HG03442 (cell line): ENCODE data around the gene STARD9.
"Not testable (repeated sequence)": the region's sequence is repeated elsewhere in the genome, so short reads cannot be mapped to it uniquely, and the experiment has no call there.

ENCODE experiments used
- ATAC-seq: cut with Tn5 transposase; IDR thresholded peaks from one replicate; pipeline ENCODE4 v1.9.1; 2021; ENCODE audit warnings: mild to moderate bottlenecking, moderate library complexity; ENCODE audit not compliant: unreplicated experiment

Gene STARD9

DNA sequence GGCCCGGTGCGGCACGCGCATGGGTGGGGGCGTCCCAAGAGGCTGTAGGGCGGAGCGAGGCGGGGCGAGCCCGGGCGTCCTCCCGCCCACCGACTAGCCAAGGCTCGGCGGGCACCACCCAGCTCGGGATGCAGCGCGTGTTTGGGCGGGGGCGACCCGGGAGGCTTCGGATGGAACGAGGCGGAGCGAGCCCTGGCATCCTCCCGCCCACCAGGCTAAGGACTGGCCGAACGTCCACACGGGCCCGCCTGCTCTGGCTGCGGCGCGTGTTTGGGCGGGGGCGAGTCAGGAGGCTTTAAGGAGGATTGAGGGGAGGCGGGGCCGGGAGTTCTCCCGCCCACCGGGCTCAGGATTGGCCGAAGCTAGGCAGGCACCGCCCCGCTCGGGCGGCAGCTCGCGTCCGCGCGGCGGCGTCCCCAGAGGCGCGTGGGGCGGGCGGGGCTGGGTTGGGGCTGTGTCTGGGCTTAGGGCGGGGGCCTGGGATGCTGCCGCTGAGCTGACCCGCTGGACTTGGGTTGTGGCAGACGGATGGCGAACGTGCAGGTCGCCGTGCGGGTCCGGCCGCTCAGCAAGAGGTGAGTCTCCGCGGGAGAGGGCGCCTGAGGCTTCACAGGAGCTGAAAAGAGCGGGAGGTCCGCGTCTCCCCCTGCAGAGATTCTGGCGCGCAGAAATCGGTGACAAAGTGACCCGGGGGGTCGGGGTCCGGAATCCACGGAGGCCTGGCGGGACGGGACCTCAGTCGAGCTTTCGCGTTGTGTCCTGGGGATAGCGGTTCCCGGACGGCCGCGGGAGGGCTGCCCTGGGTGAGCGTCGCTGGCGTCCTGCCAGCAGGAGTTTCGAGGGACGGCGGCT is at the start of gene STARD9:
Gene STARD9, plus strand, starts transcription at position 419 of the 852 bp plus-strand sequence. Its CDS starts 110 bp downstream, at position 529.
- peak; percentile 91 for ATAC-seq

DNA sequence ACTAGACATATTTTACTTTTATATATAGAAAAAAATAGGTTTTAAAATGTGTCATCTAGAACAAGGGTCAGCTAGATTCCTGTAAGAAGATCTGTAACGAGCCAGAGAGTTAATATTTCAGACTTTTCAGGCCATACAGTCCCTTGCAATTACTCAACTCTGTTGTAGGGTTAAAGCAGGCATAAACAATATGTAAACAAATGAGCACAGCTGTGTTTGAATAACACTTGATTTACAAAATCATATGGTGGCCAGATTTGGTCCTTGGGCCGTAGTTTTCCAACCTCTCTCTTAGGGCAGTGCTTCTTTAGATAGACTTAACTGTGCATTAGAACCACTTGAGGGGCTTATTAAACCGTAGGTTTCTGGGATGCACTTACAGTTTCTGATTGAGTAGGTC is 46.4 kb upstream of the STARD9 start:
- no peak for ATAC-seq

DNA sequence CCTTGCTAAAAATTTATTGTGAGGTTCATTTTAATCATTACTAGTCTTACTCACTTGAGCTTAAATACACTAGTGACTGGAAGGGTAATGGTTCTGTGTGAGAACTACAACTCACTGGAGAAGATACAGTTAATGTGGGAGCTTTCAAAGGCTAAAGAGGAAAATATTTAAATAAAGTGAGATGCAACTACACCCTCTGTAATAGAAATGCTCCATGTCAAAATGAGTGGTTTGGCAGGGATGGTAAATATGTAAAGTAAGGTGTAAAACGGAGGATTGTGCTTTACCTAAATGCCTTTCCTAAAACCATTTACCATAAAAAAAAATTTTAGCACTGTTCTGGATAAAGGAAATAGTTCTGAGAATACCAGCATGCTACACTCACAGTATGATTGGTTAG is 42.2 kb upstream of the STARD9 start:
- no peak for ATAC-seq

DNA sequence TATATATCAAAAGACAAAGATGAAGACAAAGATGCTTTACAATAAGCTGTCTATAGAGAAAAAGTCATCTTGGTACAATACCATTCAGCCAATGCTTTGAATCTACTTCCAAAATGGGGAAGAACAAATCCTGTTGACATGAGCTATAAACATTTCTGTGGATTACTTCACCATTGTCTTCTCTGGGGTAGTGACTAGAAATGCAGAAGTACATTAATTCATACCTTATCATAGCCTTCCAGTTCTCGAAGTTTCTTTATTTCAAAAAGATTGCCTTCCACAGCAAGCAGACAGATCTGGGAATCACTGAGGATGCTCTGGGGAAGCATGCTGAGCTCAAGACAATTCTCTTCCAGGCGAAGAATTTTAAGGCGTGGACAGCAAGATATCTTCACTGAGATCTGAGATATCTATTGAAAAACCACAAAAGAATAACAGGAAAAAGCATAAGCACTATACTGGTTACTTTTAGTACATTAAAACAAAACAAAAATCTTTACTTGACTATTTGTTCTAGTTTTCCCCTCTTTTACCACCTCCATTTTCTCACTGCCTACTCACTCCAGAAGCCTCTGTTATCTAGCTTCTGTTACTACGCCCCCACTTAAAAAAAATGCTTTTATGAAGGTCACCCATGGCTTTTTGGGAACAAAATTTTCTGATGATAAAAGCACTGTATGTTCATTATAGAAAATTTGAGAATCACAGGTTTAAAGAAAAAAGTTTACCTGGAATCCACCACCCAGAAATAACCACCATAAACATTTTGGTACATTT is 30.4 kb upstream of the STARD9 start:
- ATAC-seq, result no peak

DNA sequence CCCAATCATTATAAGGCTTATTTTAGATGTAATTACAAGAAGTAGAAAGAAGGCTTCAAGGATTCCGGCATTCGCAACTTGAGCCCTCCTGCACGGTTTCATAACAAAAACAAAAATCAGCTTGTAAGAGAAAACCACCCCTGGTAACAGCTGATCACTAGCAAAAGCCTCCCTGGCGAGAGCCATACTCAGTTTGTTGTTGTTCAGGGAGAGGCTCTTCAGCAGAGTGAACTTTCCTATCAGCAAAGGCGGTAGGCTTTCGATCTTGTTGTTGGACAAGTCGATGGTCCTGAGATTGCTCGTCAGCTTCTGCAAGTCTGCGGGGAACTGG is 27.5 kb upstream of the STARD9 start:
- peak; percentile 12 for ATAC-seq

DNA sequence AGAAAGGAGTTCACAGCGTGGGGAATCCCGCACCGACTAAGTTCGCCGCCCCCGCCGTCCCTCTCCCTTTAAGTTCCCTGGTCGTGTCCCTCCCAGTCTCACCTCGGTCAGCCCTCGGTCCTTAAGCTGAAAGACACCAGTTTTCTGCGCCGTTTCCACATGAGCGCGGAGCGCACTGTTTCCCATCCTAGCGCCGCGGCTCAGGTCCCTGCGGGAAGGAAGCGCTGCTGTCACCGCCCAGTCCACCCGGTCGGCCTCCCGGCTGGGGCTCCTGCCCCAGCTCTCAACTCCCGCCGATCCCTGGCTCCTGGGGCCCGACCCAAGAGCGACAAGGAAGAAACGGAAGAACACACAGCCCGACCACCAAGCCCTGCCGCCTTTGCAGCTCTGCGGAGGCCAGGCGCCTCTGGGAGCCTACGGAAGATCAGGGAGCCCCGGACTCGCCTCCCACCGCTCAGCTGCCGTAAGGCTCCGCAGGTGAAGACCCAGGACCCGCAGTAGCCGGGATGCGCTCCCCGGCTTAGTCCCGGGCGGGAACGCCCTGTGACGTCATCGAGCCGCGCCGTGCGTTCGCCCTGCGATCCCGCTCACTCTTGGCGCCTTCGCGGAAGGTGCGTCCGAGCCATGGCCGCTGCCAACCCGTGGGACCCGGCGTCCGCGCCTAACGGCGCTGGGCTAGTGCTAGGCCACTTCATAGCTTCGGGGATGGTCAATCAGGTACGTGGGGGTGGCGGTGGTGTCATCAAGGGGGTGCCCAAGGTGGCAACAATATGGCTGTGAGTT is 27.0 kb upstream of the STARD9 start, which contains the start of the genes HAUS2 and LRRC57:
Gene HAUS2, plus strand, starts transcription at position 590 of the 783 bp plus-strand sequence. Its CDS starts 35 bp downstream, at position 625.
Gene LRRC57, minus strand, starts transcription at position 545 of the 783 bp plus-strand sequence. Its CDS starts 359 bp downstream, at position 186.
- ATAC-seq, result peak; percentile 80

DNA sequence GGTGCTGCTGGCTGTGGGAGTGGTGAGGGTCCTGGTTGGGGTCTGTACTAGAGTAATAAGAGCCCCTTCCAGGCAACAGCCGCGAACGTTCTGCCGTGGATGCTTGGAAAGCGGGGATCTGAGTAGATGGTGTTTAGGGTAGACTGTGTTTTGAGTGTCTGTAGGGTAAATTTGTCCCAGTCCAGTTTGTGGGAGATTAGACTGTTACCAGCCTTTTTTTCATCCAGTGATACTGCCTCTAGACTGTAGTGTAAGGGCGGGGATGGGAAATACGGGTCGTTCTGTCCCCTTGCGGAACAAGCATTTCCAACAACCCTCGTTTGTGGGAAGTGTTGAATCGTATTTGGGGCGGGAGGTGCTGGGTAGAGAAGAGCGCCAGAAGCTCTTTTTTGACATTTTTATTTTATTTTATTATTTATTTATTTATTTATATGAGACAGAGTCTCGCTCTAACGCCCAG is 26.3 kb upstream of the STARD9 start:
- peak; percentile 26 for ATAC-seq

DNA sequence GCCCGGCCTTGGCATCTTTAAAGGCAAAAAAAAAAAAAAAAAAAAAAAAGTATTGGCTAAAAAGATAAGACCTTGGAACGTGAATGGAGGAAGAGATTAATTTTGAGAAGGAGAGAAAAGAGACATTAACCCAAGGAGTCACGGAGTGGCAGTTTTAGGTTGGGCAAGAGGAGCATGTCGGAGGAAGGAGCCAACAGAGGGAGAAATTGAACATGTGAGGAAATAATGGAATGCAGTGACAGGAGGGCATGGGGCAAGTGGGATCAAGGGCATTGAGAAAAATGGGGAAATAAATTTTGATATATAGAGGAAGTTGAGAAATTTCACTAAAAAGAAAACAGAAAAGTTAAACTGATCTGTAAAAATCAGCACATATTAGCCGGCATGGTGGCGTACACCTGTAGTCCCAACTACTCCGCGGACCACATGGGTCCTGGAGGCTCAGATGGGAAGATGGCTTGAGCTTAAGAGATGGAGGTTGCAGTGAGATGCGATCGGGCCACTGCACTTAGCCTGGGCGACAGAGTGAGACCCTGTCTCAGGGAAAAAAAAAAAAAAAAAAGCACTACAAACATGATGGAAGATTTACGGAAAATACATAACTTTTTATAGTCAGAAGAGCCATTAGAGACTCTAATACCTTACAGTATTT is 25.5 kb upstream of the STARD9 start:
- no peak for ATAC-seq

DNA sequence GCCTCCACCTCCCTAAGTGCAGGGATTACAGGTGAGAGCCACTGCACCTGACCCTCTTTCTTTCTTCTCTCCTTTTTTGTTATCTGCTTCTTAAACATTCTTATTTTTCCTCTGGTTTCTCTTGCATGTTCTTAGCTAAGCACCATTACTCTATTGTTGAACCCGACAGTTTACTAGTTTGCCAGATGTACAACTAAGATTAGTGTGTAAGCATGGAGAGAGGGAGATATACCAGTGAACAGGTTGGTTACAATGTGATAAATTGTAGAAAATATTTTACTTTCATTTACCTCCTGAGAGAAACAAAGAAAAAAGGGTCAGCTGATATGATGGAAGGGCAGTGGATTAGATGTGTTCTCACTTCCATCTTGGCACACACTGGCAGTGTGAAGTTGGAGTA is 21.9 kb upstream of the STARD9 start:
- ATAC-seq, result no peak

DNA sequence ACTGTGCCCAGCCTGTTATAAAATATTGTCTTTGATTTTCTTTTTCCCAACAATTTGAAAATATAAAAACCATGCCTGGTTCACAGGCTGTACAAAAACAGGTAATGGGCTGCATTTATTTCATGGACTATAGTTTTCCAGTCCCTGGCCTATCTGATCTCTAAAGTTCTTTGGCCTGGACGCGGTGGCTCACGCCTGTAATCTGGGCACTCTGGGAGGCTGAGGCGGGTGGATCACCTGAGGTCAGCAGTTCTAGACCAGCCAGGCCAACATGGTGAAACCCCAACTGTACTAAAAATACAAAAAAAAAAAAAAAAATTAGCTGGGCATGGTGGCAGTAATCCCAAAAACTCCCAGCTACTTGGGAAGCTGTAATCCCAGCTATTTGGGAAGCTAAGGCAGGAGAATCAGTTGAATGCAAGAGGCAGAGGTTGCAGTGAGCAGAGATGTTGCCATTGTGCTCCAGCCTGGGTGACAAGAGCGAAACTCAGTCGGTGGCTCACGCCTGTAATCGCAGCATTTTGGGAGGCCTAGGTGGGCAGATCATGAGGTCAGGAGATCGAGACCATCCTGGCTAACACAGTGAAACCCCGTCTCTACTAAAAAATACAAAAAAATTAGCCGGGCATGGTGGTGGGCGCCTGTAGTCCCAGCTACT is 18.7 kb upstream of the STARD9 start:
- ATAC-seq, result not testable (repeated sequence)

DNA sequence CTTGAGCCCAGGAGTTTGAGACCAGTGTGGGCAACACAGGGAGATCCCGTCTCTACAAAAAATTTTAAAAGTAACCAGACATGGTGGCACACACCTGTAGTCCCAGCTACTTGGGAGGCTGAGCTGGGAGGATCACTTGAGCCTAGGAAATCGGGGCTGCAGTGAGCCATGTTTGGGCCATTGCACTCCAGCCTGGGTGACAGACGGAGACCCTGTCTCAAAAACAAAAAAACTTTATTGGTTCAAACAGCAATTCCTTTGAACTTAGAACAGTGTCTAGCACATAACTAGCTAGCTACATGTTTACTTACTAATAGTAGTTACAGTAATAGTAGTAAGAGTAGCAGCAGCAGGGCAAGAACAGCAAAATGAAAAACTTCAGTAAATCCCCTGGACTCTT is 16.7 kb upstream of the STARD9 start:
- ATAC-seq, result no peak

DNA sequence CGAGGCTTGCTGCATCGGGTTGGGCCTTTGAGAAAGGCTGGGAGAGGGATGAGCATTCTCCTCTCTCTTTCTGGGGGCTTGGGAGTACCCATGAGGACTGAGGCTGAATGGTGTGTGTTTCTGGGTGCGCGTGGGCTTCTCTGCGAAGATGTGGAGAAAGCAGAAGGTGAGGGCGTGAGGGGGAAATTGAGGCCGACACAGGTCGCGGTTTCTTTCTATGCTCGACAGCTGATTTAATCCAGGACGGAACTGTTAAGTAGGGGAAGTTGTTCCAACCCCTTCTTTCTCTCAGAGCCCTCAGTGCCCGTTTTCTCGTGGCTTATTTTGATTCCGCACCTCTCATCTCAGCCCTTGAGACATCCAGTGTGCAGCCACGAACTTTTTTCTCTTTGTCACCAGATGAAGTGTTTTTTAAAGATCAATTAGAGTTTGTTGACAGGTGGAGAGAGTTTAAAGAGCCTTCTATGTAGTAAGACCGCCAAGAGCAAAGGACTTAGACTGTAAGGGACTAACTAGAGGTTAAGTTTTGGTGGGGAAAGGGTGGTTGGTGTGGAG is 711 bp downstream of the STARD9 start:
- ATAC-seq, result no peak

DNA sequence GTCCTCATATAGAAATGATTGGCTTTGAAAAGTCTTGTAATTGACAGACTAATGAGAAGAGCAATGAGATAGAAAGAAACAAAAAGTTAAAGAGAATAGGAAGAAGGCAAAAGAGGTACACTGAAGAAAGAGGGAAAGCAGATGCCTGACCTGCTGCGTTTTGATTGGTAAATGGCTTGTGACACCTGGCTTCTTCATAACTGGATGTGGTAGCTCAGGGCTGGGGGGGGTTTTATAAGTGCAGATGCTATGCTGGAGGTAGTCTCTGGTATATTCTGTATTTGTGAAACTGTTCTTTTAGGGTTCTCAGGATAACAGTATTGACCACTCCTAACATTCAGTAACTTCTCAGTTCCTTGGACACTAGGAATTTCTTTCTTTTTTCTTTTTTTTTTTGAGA is 1.4 kb downstream of the STARD9 start:
- ATAC-seq, result no peak

DNA sequence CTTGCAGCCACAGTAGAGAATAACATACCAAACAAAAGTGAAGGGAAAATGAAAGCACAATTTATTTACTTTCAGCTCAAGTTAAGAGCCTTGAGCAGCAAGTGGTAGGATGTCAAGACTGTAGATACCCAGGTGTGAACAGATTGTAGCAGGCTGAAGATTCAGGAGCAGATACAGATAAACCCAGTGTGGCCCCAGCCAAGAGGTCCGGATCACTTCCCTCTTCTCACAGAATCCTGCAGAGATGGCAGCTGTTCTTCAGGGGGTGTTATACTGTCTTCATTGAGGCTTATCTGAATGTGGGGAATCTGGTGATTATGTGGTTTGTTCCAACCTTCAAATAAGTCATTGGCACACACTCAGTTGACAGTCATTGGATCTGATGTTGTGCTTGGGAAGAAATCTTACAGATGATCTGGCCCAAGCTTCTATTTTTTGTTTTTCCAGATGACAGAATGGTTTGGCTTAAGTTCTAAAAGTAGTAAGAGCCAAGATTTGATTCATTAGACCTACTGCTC is 2.2 kb downstream of the STARD9 start:
- no peak for ATAC-seq

DNA sequence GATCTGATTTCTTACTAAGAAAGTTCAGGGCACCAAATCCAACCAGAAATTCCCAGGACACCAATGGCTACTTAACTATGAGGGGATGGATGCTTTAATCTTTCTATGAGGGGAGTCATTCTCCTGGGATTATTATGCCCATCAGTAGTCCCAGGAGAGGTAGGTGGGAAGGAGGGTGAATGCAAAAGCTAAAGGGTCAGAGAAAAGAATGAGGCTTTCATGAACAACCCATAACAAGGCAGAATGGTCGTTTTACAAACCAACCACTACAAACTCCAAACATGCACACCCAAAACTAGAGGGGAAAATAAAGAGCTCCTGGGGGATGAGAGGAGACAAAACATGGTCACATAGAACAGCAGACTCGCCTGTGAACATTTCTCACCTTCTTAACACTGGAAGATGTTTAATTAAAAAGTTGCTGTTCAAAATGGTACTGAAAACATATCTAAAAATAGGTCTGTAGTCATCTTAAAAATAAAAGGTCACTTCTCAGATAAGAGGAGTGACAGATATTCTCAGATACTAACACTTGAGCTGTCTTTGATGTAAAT is 3.7 kb downstream of the STARD9 start:
- ATAC-seq, result no peak

DNA sequence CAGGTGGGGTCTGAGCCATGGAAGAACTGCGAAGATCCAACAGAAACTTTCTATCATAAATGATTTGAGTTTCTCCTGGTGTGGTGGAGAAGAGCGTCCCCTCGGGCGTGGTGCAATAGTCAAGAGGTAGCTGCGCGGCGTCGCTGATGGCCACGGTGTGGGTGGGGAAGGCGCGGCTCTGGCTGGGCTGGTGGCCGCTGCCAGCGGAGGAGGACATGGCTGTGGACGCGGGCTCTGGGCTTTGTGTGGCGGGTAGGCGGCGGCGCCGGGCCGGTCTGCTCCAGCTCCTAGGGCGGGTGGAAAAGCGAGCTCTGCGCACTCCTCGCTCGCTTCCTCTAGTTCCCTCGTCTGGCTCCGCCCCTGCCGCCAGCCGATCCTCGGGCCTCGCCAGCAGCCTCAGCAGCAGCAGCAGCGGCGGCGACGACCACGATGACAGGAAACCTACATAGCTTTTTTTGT is 5.9 kb downstream of the STARD9 start:
- ATAC-seq, result peak; percentile 70

DNA sequence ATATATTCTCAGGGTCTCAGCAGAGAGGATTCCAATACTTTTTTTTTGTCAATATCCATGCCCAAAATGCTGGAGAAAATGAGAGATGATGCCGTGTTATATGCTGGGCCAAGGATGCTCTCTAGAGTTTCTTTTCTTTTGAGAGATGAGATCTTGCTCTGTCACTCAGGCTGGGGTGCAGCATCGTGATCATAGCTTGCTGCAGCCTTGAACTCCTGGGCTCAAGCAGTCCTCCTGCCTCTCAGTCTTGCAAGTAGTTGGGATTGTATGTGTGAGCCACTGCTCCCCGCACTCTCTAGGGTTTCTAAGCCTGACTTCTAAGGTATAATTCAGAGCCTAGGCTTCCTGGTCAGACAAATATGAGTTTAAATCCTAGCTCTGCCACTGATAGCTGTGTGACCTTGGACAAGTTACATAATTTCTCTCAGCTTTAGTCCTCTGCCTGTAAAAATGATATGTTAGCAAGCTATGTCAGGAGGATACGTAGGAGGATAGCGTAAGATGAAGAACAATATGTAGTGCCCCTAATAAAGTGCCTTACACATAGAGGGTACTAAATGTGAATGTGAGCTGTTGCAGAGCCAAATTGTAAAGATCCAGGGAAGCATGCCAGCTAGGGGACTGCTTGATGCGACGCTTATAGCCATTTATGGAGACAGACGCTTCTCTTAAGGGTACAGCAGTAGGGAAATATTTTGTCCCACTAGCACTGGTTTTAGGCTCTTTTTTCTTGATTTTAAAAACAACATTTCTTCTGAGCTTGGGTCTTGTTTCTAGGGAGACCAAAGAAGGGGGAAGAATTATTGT is 7.4 kb downstream of the STARD9 start:
- no peak for ATAC-seq
